Activated CD4-positive, alpha-beta T cell treated with anti-CD3 and anti-CD28 coated beads for 1 hour (primary cell): ENCODE measurements around the gene OR51M1.
"Not testable (repeated sequence)": the region's sequence is repeated elsewhere in the genome, so short reads cannot be mapped to it uniquely, and the experiment has no call there.

Experiments
- DNase-seq: peaks from one replicate; pipeline ENCODE4 v3.0.0-alpha.2; 2020

The OR51M1 gene, protein sequence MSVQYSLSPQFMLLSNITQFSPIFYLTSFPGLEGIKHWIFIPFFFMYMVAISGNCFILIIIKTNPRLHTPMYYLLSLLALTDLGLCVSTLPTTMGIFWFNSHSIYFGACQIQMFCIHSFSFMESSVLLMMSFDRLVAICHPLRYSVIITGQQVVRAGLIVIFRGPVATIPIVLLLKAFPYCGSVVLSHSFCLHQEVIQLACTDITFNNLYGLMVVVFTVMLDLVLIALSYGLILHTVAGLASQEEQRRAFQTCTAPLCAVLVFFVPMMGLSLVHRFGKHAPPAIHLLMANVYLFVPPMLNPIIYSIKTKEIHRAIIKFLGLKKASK

DNA sequence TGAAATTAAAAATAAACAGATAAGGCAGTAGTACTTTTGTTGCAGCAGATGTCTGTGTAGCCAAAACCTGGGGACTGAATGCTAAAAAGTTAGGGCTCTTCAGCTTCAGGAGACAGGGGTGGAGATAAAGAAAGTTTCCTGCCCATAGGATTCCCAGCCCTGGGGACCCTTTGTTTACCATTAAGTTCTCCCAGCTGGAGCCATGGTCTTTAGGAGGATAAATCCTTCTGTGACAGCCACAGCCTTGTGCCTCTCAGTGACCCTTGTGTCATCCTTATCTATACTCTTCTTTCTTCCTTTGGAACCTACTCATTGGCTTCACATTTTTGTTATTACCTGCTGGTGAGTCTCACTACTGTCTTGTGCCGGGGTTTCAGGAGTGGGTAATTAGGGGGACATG lies at the start of gene OR51M1:
OR51M1 (plus strand) TSS at position 237 of the 400 bp plus-strand sequence. CDS start 5,587 bp downstream, outside the sequence.
- DNase-seq, result no peak

DNA sequence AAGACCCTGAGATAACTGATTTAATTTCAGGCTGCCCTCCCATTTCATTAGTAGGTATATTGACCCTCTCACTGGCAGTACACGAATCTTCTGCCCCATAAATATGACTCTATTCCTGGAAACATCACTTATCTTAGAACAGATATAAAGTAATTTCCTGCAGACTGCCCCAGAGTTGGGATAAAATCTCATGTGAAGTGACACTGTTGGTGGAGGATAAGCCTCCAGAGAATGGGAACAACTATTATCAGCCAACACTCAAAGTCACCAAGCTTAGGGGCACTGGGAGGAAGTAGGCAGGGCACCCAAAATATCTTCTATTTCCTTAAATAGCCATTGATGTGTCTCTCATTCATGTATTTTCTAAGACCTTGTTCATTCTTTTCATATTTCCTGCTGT lies 48.4 kb upstream of the OR51M1 start:
- DNase-seq, result no peak

DNA sequence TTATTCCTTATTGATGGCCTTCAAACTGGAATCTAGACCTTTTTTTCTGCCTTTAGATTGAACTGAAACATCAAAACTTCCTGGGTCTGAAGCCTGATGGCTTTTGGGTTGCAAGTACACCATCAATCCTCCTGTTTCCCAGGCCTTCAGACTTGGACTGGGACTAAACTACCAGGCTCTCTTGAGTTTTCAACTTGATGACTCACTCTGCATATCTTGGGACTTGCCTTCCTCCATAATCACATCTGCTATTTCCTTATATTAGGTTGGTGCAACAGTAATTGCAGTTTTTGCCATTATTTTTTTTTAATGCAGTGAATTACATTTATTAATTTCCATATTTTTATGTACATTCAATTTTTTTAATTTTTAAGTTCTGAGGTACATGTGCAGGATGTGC lies 47.3 kb upstream of the OR51M1 start:
- no peak for DNase-seq

DNA sequence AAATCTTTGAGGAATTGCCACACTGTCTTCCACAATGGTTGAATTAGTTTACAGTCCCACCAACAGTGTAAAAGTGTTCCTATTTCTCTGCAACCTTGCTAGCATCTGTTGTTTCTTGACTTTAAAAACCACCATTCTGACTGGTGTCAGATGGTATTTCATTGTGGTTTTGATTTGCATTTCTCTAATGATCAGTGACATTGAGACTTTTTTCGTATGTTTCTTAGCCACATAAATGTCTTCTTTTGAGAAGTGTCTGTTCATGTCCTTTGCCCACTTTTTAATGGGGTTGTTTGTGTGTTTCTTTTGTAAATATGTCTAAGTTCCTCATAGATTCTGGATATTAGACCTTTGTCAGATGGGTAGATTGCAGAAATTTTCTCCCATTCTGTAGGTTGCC lies 46.4 kb upstream of the OR51M1 start:
- DNase-seq, result not testable (repeated sequence)

DNA sequence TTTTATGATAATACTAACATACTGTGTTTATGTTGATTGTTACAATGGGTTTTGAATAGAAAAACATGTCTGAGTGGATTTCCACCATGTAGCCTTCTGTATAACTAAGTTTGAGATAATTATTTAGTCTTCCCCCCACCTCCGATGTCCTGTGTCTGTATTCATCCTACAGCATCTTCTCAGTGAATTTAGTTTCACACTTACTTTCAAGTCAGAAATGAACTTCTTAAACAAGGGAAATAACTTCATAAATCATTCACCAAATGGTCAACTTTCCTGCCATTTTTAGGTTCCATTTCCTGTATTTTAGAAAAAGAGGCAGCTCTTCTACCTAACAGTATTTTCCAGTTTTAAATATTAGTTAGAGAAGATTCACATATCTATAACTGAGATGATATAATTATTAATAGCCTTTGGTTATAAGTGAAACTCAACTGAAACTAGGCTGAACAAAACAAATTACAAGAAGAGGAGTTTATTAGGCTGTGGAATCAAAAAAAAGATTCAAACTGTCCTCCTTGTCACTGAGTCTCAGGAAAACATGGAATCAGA lies 43.8 kb upstream of the OR51M1 start:
- DNase-seq, result no peak

DNA sequence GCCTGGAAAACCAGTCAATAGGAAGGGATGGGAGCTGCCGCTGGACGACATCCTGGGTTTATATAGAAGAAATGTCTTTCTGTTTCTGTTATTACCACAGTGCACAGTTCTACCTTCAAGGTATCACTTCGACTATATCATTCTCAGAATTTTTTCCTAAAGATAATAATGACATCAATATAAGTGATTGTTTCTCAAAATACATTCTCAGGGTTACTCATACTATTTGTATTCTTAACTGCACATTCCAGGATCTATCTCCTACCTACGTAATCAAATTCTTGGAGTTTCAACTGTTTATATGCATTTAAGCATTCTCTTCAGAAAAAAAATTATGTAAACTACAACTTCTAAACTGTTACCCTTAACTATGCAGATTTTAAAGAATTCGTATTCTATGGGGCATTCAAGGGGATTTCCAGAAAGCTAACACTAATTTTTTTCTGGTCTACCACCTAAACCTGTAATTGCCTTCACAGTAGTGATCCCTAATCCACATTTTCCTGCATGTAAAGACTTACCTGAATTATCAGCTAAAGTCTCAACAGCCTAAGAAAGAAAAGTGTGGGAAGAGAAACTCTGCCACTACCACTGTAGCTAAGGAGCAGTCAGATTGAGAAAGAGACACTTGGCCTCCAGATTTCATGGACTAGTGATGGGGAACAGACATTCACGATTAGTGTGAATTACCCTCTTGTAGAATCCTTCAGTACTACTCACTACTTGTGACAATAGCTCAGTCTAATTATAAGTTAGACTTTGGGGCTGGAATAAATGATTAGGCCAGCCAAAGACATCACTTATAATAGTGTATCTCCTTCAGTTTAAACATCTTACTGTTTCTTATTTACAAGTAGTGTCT lies 39.9 kb upstream of the OR51M1 start, which contains the start of gene OR51B5:
OR51B5 (minus strand) TSS at position 51 of the 862 bp plus-strand sequence; CDS start at position 51, 0 bp downstream.
- no peak for DNase-seq

DNA sequence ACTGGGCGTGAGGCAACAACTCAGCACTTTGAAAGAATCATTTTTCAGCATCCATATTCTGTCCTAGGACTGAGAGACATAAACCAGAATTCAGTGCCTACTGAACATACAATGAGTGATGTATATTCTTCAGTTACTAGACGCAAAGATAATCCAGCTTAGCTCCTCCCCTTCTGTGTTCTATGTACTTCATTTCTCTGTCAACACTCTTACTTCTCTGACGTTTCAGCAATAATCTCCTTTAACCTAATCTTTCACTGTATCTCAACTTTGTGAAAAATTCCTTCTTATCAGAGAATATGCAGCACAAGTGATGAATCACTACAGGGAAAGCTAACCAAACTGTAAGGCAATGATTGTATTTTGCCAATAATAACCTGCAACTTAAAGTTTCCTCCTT lies 37.8 kb upstream of the OR51M1 start:
- no peak for DNase-seq

DNA sequence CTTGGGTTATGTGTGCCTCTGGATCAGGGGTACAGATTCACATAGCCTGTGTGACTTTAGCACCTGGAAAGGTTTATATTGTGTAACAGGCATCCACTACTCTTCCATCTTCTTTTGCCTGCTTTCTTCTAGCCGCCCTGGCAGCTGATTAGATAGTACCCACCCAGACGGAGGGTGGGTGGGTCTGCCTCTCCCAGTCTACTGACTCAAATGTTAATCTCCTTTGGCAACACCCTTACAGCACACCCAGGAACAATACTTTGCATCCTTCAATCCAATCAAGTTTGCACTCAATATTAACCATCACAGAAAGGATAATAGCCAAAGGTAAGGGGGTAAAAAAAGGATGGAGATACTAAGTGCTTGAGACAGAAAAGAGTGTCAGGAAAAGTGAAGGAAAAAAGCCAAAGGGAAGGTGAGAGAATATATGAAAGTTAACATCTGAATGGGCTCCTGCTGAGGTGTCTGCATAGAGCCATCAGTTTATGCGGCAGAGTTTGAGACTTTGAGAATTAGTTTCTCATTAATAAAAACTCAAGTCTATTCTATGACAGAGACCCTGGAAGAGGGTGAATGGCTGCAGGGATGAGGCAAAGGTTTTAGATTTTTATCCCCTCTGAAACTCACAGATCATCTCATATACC lies 34.9 kb upstream of the OR51M1 start:
- no peak for DNase-seq

DNA sequence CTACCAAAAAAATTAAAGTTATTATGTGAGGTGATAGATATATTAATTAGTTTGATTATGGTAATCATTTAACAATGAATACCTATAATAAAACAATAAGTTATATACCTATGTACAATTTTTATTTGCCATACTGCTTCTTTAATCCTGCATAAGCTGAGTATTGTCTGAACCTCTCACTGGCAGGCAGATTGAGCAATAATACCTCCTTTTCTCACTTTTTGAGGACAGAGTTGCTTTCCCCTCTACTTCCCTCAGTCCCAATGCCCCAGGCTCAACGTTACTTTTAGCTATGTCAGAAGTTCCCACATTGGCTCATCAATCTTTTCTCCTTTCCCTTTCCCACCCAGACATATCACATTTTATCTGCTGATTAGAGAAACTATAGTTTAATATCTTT lies 34.1 kb upstream of the OR51M1 start:
- DNase-seq, result no peak

DNA sequence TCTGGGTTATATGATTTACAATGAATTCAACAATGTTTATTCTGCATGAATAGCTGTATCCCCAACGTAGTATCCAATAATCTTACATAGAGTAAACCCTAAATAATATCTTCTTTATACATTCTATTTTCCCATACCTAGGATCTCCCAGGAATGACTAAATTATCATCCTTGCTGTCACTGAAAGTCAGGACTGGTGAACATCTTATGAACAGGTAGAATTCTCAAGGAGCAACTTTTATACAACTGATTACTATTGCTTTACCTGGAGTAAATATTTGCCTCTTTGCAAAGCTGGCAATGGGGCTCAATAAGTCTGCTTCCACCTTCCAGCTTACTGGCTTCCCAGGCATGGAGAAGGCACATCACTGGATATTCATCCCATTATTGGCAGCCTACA lies 32.4 kb upstream of the OR51M1 start, which contains the start of gene OR51B6:
OR51B6 (plus strand) TSS at position 301 of the 400 bp plus-strand sequence; CDS start at position 301, 0 bp downstream.
- DNase-seq, result no peak

DNA sequence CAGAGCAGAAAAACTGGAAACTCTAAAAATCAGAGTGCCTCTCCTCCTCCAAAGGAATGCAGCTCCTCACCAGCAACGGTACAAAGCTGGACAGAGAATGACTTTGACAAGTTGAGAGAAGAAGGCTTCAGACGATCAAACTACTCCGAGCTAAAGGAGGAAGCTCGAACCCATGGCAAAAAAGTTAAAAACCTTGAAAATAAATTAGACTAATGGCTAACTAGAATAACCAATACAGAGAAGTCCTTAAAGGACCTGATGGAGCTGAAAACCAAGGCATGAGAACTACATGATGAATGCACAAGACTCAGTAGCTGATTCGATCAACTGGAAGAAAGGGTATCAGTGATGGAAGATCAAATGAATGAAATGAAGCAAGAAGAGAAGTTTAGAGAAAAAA lies 27.6 kb upstream of the OR51M1 start:
- not testable (repeated sequence) for DNase-seq

DNA sequence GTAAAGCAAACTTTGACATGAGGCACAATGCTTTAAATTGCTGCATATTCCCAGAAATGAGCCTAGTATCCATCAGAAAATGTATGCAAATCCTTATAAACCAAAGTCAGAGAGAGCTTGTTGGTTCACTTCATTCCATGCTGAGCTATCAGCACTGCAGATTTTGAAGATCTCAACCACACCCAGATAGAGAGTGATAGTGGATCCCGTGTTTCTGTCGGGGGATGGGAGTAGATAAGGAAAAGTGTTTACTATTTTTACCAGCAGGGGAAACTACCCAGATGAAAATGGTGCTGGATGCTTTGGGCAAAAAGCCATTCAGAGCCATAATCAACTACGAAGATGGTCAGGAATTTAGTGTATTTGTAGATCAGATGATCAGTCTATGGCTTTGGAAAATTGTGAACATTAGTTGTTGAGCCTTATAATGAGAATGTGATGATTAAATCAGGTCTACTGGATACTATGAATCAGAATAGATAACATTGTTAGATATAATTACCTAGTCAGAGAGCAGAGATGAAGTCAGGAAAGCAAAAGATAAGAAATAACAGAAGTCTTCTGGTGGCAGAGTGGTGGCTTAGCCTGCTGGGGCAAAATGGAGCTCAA lies 21.5 kb upstream of the OR51M1 start:
- DNase-seq, result no peak

DNA sequence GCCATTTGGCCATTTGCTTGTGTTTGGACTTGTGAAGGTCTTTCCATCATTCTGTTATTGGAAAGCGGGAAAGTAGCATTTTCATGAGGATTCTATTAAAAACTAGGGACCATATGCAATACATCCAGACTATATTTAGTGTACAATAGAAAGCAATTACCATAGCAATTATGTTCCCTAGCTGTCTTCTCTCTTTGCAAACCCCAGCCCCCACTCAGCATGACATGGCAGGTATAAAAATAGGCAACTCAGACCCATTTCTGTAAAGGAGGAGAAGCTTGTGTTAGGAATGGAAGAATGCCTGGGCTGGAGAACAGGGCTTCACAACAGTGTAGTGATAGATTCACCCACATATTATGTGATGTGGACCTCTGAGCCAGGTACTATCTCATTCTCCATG lies 19.9 kb upstream of the OR51M1 start:
- no peak for DNase-seq

DNA sequence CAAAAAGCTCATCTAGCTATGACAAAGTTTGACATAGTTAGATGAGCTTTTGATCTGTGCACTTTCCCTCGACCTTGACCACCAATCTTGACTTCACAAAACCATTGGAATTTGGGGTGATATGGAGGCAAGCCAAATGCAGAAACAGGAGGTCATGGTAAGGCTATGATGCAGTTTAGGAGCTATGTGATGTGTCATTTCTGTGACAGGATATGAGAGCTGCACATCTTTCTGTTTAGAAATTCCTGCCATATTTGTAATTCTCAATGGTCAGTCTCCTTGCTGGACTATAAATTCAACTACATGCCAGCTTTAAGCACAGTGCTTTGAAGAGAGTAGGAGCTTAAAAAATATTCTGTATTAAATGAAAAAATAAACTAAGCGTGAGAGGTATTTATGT lies 19.4 kb upstream of the OR51M1 start:
- DNase-seq, result no peak

DNA sequence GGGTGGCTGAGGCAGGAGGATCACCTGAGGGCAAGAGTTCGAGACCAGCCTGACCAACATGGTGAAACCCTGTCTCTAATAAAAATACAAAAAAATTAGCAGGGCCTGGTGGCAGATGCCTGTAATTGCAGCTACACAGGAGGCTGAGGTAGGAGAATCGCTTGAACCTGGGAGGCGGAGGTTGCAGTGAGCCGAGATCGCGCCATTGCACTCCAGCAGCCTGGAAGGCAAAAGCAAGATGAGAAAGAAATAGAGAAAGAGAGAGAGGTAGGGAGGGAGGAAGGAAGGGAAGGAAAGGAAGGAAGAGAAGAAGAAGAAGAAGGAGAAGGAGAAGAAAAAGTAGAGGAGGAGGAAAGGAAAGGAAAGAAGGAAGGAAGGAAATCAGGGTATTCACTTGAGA lies 17.2 kb upstream of the OR51M1 start:
- not testable (repeated sequence) for DNase-seq

DNA sequence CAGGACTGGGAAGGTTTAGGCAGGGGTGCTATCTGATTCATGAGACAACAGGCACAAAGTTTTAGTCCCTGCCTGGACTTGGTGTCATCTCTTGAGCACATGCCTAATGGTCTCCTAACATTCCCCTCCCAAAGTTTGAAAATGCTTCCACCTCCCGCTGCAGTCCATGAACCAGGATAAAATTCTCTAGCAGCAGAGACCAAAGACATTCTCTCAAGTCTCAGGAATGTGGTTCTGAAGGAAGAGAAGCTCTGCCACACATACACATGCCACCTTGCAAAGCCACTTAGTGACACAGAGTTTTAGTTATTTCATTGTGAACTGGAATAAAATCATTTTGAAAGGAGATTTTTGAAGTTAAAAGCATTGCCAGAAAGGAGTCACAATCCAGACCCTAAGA lies 16.8 kb upstream of the OR51M1 start:
- DNase-seq, result no peak

DNA sequence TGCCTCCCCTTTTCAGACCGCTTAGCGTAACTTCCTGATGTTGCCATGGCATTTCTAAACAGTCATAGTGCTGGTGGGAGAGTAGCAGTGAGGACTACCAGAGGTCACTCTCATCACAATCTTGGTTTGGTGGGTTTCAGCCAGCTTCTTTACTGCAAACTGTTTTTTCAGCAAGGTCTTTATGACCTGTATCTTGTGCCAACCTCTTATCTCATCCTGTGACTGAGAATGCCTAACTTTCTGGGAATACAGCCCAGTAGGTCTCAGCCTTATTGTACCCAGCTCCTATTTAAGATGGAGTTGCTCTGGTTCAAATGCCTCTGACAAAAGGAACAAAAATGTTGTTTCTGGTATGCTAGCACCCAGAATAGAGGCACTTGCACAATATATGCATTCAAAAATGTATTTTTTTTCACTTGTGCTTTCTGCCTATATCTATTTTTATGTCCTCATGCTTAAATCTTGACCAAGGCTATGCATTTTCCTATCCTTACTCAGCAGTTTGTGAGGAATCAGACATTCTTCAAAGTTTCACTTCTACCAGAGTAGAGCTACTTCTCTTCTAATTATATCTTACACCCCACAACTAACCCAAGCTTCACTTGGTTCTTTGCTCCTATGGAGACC lies 16.1 kb upstream of the OR51M1 start:
- no peak for DNase-seq

DNA sequence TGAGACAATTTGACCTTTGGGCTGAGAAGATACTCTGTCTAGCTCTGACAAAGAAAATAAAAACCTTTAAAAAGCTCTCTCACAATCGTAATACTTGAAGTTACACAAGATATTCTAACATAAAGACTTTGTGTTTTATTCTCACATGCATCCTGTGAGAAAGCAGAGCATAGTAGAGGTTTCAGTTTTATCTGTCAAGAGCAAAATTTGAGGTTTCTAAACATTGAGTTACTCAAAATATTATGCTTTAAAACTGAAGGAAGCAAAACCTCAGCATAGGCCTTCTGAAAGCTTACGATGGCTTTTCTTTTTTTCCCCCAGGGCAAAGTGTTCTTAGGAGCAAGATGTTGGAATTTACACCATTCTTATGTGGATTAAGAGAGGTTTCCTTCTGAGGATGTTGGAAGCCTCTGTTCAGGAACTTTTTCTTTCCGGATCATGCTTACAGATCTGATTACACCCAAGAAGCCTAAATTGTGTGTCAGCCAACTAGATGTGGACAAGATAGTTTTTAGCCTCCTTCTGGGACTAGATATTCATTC lies 15.0 kb upstream of the OR51M1 start:
- DNase-seq, result no peak

DNA sequence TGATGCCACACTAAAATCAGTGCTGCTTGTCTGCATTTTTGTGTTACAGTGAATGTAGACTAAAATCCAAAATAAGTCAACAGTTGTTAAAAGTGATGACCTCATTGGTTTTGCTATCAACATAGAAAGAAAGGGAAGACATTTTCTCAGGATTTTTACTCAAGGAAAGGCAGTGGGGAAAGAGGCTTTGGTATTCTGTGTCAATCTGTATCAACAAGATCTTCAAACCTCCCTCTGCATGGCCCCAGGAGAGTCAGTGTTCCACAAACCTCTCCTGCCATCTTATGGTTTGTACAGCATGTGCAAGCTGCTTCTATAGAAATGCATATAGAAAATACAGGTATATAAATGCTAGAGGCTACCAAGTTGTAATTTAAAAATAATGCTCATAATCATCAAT lies 13.8 kb upstream of the OR51M1 start:
- DNase-seq, result no peak

DNA sequence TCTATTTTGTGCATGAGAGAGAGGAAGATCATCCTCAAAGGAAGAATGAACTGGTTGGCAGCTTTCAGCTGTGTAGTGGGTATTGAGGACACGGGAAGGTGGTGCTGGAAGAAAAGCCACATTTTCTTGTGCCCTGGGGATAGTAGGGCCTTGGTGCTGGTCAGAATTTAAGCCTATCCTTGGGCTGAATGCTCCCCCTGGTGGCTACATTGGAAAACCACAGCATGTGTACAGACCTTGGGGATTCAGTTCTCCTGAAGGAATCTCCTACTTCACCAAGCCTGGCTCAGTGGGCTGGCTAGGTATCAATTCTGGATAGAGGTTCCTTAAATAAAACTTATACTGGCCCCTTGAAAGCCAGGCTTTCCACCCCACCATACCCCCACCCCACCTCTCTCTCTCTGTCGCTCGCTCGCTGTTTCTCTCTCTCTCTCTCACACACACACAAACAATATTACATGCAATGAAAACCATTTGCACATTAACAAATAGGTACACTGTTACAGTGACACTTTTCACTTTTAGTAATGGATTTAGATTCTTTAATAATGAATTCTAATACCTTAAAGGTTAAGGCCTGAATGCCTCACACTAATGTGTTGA lies 2.8 kb upstream of the OR51M1 start:
- no peak for DNase-seq

DNA sequence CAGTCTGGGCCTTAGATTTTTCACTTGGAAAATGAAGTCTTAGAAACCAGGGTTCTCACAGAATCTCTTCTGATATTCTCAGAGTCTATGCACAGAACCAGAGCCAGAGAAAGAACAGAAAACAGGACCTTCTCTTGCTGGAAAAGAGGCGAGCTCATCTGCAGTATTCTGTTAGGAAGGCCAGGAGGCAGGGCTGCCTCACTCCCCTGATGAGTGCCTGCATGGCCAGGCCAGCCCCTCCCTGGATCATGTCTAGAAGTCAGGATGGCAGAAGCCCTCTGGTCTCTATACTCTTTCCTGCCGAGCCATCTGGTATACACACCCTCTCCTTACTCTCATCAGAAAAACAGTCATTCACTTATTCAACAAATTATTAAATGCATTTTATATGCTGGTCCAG lies 723 bp downstream of the OR51M1 start:
- DNase-seq, result no peak

DNA sequence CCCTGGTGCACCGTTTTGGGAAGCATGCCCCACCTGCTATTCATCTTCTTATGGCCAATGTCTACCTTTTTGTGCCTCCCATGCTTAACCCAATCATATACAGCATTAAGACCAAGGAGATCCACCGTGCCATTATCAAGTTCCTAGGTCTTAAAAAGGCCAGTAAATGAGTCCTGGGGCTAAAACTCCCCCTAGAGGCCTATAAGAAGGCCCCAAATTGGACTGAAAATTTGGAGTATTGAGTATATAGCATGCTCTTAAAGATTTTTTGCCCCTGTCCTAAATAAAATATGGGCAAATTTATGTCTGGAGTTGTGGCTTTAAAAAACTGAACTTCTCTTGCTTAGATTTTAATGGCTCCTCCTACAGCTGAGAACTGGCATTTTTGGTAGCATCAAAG lies 6.6 kb downstream of the OR51M1 start:
- no peak for DNase-seq
